ENCODE data around the gene MYL6B.
"Not testable (repeated sequence)": the region's sequence is repeated elsewhere in the genome, so short reads cannot be mapped to it uniquely, and the experiment has no call there.

The MYL6B gene

DNA sequence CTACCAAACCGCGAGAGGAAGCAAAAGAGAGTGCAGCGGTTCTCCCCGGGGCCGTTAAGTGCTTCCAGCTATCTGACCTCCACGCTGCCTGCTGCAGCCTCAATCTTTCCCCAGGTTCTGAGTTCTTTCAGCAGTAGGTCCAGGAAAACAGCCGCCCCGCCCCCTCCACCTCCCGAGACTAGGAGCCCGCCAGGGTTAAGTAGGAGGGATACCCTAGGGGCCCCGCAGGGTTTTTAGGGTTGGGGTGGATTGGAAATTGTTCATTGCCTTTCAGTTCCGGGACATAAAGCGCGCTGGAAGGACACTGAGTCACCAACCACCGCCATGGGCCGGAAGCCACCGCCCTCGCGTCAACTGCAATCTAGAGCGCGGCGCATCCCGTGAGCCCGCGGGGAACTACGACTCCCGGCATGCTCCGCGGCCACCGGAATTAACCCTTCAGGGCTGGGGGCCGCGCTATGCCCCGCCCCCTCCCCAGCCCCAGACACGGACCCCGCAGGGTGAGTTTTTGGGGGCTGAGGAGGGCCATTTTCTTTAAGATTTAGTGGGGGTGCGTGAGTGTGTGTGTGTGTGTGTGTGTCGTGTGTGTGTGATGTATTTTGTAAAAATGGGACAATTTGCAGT is at the start of gene MYL6B:
MYL6B (plus strand) TSS at position 456 of the 624 bp plus-strand sequence. CDS start 1,332 bp downstream, outside the sequence.
- peak; percentile 80 for DNase-seq (ENCODE audit: low spot score)
- peak; percentile 33 for FAIRE-seq

DNA sequence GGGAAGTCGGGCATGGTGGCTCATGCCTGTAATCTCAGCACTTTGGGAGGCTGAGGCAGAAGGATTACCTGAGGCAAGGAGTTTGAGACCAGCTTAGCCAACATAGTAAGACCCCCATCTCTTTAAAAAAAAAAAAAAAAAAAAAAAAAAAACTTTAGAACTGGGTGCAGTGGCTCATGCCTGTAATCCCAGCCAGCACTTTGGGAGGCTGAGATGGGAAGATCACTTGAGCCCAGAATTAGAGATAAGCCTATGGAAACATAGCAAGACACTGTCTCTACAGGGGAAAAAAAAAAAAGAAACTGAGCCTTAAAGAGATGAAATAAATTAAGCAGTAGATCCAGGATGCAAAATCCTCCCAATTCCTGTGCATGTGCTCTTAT is 49.7 kb upstream of the MYL6B start:
- DNase-seq (ENCODE audit: low spot score), result no peak

DNA sequence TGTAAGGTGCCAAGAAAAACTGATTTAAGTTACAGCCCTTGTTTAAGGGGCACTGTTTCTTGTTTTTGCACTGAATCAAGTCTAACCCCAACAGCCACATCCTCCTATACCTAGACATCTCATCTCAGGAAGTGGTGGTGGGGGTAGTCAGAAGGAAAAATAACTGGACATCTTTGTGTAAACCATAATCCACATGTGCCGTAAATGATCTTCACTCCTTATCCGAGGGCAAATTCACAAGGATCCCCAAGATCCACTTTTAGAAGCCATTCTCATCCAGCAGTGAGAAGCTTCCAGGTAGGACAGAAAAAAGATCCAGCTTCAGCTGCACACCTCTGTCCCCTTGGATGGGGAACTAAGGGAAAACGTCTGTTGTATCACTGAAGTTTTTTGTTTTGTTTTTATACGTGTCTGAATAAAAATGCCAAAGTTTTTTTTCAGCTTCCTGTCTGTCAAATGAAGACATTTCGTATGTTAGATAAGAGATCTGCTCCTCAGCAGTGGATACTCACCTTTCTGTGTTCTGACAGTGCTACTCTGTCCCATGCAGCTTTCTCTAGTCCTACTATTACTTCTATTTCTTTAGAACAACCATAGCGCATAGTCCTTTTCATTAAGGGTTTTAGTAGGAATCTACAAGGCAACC is 49.2 kb upstream of the MYL6B start:
- DNase-seq (ENCODE audit: low spot score) (no peak), FAIRE-seq (no peak)

More for the DNA sequence above, 49.7 kb upstream of the MYL6B start:
- FAIRE-seq, result no peak

DNA sequence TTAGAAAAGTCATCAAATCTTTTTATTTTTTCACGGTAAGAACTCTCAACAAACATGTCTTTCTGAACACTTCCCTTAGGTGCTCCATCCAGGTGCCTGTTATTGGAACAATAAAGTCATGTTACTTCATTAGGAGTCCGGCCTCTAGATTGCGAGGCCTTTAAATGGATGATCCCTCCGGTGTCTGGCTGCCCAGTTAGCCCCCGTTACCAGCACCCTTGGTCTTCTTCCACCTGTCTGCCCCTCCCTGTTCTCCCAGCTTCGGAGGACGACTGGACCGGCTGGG is 48.6 kb upstream of the MYL6B start:
- FAIRE-seq, result no peak
- DNase-seq (ENCODE audit: low spot score), result no peak

DNA sequence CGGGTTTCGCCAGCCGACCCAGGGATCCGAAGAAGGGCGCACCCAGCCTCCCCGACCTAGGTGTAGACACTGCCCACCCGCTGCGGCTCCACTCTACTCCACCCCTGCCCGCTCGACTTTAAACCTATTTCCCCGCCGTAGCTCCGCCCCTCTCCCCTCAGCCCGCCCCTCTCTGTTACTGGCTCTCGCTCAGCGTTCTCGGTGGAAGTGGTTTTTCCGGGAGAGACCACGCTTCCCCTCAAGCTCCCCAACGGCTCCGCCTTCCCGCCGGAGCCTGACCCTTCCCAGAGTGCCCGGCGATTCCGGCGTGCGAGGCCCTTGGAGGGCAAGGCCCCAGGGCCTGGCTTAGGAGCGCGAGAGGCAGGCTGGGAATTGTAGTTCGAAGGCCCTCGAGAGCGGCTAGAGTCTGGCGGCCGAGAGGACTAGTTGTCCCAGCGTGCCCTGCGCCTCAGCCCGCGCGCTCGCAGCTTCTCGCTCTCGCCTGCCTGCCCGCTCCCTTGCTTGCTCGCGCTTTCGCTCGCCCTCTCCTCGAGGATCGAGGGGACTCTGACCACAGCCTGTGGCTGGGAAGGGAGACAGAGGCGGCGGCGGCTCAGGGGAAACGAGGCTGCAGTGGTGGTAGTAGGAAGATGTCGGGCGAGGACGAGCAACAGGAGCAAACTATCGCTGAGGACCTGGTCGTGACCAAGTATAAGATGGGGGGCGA is 48.1 kb upstream of the MYL6B start, which contains the start of gene PA2G4:
PA2G4 (plus strand) TSS at position 451 of the 706 bp plus-strand sequence; CDS start at position 630, 179 bp downstream.
- FAIRE-seq (peak; percentile 86), DNase-seq (ENCODE audit: low spot score) (peak; percentile 96)

DNA sequence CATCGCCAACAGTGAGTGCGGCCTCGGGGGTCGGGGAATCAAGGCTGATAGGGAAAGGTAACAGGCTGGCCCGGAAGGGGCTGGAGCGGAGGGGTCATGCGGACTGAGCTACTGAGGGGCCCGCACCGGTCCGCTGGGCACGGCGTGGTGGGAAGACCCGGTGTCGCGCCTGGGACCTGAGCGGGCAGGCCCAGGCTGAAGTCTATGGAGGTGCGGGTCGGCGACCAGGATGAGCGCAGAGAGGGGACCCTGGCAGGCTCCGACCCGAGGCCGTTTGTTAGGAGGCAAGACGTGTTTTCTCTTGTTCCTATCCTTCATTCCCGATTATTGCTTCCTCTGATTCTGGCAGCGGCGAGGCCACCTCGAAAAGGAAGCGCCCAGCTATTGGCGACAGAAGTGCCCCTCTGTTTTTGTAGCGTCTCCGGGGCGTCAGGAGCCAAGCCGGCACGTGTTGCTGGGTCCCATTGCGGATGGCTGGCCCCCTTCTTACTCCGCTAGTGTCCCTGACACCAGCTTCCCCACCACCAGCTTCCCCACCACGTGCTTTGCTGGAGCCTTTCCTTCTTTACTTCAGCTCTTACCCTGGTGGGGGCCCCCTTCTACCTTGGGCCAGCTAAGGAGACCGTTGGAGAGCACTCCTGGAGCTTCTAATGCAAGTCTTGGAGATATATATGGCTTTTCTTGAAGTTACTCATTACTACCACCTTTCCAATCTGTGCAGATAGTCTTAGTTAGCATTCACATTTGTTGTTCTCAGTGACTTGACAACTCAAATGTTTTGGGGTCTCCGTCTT is 47.4 kb upstream of the MYL6B start:
- FAIRE-seq (no peak), DNase-seq (ENCODE audit: low spot score) (peak; percentile 9)

DNA sequence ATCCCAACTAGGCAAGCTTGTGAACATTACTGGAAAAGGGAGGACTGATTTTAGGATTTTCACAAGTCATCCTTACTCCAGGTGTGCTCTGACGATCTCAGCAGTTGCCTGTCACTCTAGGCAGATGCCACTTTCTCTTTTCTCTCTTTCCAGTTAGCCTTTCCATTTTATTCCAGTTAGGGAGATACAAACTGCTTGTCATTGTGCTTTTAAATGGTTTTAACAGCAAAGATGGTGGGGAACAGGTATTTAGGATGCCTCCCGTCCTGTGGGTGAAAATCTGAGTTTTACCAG is 46.8 kb upstream of the MYL6B start:
- FAIRE-seq, result no peak
- DNase-seq (ENCODE audit: low spot score), result no peak

DNA sequence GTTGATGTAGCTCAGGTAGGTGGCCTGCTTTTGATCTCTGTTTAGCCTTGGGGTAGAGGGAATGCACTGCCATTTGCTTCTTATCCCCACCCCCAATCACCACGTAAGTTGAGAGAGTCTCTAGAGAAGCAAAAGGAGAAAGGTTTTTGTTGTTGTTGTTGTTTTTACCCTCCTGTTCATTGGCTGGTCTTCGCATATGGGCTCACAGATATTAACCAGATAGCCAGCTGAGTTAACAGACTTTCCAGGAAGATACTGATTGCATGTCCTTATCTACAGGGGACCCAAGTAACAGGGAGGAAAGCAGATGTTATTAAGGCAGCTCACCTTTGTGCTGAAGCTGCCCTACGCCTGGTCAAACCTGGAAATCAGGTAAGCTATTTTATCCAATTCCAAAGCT is 45.1 kb upstream of the MYL6B start:
- FAIRE-seq (no peak), DNase-seq (ENCODE audit: low spot score) (no peak)

DNA sequence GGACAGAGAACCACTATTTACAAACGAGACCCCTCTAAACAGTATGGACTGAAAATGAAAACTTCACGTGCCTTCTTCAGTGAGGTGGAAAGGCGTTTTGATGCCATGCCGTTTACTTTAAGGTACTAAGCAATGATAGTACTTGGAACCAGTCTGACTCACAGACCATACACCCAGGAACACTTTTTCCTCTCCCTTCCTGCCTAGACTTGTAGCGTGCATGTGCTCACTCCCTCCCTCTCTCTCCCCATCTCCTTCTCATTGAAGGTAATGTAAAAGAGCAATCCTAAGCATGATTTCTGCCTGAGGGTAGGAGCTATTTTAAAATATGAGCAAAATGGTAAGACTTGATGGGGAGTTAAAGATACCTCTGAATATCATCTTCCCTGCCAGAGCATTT is 41.8 kb upstream of the MYL6B start:
- DNase-seq (ENCODE audit: low spot score), result no peak
- FAIRE-seq, result no peak

DNA sequence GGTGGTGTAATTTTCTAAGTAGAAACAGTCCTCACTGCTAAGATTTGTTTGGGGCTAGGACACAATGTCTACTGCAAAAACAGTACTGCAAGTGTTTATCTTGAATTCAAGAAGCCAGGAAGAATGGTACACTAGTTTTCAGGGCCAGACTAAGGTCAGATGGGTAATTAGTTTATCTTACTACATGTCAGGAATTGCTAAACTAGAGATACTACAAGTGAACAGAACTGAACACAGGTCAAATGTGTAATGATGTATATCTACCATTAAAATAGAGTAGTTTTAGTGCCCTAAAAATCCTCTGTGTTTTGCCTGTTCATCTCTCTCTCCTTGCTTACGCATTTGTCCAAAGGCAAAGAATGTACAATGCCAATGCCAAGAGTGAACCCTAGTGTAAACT is 38.3 kb upstream of the MYL6B start:
- no peak for DNase-seq (ENCODE audit: low spot score)
- FAIRE-seq, result no peak

DNA sequence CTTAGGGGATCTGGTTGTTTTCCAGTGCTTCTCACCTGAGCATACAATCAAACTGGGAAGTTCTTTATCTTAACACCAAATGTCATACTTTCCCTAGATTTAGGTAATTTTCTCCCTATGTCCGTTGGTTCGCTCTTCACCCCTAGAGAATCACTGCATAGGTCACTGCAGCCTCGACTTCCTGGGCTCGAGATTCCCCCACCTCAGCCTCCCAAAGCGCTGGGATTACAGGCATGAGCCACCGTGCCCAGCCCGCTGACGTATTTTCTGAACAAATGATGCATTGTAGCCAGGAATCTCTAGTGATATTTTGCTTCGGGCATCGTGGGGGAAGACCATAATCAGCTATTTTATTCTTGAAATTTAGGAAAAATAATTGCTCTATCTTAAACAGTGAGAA is 37.1 kb upstream of the MYL6B start:
- FAIRE-seq (no peak), DNase-seq (ENCODE audit: low spot score) (no peak)

DNA sequence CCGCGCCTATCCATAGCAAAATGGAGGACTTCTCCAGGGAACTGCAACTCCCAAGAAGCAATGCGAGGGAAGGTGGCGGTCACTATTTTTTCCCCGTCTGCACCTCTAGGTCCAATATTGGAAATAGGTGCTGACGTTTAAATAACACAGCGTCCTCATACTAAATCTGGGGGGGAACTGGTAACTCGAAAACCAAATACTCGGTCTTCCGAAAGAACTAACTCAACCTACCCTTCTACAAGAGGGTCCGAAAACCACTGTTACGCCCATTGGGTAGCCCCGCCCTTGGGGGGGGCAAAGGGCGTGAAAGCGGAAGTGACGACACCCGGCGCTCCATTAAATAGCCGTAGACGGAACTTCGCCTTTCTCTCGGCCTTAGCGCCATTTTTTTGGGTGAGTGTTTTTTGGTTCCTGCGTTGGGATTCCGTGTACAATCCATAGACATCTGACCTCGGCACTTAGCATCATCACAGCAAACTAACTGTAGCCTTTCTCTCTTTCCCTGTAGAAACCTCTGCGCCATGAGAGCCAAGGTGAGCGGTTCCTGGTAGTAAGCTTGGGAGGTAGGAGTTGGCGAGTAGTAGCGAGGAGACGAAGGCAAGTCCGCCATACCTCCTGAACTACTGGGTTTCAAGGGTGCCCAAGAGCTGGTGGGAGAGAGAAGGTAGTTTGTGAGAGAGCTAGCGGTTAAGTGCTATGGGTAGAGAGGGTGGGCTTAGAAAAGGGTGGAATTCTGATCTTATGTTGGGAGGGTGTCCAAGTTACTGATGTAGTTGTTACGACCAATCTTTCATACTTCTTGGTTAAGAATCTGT is 35.9 kb upstream of the MYL6B start, which contains the start of gene RPL41:
RPL41 (plus strand) TSS at position 367 of the 815 bp plus-strand sequence.
- DNase-seq (ENCODE audit: low spot score) (peak; percentile 75), FAIRE-seq (no peak)

DNA sequence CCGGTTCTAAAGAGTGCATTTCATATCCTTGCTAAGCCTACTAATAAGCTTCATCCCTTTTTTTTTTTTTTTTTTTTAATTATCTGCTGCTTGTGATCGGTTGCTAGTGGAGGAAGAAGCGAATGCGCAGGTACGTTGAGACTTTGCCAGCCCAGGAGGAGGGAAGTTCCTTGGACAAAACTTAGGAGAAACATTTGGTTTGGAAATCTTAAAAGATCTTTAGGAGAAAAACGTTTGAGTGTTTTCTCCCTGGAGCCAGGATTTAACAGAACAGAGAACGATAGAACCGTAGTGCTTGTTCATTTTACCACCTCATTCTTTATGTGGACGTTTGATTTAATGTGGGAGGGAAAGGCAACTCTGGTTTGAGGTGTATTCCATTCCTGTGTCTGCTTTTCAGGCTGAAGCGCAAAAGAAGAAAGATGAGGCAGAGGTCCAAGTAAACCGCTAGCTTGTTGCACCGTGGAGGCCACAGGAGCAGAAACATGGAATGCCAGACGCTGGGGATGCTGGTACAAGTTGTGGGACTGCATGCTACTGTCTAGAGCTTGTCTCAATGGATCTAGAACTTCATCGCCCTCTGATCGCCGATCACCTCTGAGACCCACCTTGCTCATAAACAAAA is 35.2 kb upstream of the MYL6B start:
- not testable (repeated sequence) for DNase-seq (ENCODE audit: low spot score); FAIRE-seq

DNA sequence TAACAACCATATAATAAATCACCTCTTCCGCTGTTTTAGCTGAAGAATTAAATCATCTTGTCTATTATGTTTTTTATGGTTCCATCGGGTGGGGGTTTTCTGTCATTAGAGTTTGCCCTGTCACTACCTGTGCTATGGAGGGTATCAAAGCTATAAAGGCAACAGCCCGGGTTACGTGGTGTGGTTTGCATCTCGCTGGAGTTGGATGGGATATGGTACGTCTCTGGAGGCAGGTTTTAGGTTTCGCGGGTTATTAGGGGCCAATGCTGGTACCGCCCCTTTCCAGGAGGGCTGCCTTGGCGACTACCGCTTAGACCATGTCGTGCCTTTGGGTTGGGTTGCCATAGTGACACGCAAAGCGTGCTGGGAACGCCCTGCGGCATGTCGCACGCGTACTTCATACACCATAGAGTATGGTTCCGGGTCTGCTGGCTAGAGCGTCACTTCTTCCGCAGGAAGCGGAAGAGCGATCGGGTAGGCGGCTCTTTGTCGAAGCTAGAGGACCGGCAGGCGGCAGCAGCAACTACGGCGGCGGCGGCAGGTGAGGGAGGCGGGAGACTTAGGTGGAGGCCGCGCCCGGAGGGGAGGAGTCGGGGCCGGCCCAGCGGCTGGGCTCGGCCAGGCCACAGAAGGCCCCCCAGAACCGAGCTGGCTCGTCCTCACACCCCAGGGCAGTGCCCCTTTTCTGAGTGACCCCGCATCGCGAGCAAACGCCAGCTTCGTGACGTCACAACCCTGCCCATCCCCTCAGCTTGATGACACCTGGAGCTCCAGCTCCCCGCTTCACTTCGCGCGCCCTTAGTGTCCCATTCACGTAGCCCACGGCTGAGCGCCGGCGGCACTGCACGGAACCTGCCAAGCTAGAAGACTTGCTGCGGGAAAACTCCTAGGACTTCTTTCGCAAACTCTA is 34.4 kb upstream of the MYL6B start, which contains the start of gene ZC3H10:
ZC3H10 (plus strand) TSS at position 489 of the 910 bp plus-strand sequence. CDS start 2,297 bp downstream, outside the sequence.
- DNase-seq (ENCODE audit: low spot score) (peak; percentile 99), FAIRE-seq (peak; percentile 73)

DNA sequence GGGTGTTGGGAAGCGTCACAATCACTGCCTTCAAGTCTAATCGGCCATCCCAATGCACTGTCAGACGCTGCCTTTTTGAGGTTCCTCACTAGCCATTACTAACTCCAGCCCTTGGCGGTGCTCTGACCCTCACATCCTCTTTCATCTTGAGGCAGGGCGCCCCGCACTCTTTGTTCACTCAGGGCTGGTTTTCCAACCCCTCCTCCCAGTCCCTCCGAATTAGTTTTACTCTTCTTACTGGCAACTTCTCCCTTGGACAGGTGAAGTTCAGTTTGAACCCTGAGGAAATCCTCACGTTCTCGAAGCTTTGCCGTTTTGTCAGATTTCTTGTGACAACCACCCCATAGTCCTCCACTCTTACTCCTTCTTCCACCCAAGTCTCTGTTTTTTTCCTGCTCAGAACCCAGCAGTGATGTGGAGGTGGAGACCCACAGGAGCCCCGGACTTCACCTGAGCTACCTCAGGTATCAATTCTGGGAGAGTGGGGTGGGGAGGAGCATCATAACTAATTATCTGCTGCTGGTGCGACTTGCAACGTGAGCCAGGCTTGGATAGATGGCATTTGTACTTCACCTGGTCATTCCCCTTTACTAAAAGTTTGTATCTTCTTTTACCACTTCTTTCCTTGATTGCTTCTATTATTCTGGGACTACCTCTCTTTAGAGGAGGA is 33.6 kb upstream of the MYL6B start:
- no peak for FAIRE-seq

DNA sequence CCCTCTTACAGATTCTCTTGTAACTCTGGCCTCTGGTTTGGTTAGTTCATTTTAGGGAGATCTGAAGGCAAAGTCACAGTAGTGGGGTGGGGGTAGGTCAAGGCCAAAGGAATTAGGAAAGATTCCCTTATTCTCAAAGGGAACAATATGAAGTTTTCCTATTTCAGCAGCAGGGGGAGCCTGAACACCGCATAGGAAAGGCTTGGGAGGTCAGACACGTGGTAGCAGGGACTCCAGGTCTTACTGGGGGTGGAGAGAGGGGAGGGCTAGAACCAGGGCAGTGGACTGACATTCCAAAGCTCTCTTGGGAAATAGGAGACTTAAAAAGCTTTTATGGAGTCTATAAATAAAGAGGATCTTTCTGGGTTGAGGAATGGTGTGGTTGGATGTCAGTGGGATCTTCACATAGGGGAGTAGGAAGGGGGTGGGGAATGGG is 33.0 kb upstream of the MYL6B start:
- FAIRE-seq (peak; percentile 42), DNase-seq (ENCODE audit: low spot score) (peak; percentile 79)

More for the DNA sequence above, 33.6 kb upstream of the MYL6B start:
- no peak for DNase-seq (ENCODE audit: low spot score)

DNA sequence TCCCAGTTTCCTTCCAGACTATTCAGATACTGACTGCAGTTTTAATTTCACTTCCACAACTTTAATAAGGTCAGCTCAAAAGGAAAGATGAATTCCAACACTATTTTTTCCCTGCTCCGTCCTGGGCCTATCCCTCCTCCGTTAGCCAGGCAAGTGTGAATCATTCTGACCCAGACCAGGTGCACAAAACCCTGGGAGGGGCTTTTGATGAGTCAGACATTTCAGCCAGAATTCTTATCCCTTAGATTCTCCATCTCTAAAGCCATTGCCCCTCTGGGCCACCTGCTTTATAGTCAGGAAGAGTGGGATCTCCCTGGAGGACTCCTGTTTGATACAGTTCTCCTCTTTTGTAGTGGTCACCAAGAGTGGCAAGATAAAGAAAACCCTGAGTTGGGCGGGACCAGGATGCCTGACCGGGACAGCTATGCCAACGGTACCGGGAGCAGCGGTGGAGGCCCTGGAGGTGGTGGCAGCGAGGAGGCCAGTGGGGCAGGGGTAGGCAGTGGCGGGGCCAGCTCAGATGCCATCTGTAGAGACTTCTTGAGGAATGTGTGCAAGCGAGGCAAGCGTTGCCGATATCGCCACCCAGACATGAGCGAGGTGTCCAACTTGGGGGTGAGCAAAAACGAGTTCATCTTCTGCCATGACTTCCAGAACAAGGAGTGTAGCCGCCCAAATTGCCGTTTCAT is 32.1 kb upstream of the MYL6B start:
- FAIRE-seq (no peak), DNase-seq (ENCODE audit: low spot score) (no peak)

DNA sequence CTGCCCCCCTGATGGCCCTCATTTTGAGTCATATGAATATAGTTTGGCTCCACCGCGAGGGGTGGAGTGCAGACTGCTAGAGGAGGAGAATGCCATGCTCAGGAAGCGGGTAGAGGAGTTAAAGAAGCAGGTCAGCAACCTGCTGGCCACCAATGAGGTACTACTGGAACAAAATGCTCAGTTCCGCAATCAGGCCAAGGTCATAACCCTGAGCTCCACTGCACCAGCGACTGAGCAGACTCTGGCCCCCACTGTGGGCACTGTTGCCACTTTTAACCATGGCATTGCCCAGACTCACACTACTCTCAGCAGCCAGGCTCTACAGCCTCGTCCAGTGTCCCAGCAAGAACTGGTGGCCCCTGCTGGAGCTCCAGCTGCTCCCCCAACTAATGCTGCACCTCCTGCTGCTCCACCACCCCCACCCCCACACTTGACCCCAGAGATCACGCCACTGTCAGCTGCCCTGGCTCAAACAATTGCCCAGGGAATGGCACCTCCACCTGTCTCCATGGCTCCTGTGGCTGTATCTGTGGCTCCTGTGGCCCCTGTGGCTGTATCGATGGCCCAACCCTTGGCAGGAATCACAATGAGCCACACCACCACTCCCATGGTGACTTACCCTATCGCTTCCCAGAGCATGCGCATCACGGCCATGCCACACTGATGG is 31.1 kb upstream of the MYL6B start:
- no peak for FAIRE-seq
- DNase-seq (ENCODE audit: low spot score), result no peak
